IPS-NIHi7 (cell line): ENCODE data around the gene XDH.

Source experiments
- DNase-seq: peaks from one replicate; pipeline ENCODE4 v3.0.0; 2012; ENCODE audit warnings: mixed read lengths; ENCODE audit errors: extremely low spot score

Gene XDH

GRCh38 chr2:31331156-31331555, 83.4 kb downstream of the XDH start:
- DNase-seq, result no peak

GRCh38 chr2:31329081-31329625, 85.4 kb downstream of the XDH start:
- no peak for DNase-seq

DNA sequence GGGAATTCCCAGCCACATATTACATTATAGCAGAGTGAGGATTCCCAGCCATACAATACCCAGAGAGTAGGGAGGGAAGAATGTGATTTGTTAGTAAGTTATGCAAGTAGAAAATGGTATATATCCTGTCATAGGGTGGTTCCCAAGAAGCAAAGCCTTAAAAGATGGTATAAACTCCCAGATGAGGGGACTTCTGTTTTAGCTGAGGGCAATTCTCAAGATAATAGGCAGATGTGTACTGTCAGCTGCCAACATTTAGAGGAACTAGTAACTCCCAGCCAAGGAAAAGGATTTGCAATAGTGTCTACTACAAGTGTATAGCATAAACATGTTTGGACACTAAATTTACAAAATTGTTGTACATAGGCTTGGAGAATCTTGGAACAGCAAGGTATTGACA, 86.5 kb downstream of the XDH start:
- no peak for DNase-seq

DNA sequence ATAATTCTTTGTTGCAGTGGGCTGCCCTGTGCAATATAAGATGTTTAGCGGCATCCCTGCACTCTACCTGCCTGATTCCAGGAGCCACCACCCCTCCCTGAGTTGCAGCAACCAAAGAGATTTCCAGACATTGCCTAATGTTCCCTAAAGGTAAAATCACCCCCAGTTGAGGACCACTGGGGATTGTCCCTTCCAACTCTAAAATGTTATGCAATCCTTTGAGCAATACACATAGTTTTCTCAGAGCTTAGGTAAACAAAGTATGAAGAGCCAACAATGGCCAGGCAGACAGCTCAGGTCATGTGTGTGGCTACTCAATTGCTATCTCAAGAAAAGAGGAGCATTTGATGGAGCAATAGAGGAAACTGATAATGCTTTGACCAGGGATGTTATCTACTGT, 87.0 kb downstream of the XDH start:
- no peak for DNase-seq

DNA sequence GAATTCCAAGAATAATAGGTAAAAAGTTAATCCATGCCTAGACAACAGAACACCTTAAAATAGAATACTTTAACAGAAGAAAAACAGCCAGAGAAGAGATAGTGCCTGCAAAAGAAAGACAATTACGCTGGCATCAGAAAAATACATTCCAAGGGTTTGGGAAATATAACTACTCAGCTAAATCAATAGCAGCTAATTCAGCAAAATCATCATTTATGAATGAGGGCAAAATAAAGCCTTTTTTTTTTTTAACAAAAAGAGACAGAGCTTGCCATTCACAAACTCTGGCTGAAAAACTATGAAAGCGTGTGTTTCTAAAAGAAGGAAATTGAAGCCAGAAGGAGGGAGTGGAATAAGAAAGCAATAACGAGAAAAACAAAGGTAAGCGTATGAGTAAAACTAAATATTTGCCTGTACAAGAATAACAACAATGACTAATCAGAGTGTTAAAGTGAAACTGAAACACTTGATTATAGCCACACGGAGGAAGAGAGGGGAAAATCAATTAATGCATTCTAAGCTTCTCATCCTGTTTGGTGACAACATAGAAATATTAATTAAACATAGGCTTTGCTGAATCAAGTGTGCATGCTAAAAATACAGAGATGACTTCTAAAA, 90.4 kb downstream of the XDH start:
- no peak for DNase-seq

- no peak for DNase-seq
Measured at GRCh38 chr2:31322371-31322770, 92.2 kb downstream of the XDH start.

- no peak for DNase-seq
Measured at GRCh38 chr2:31319406-31320175, 95.0 kb downstream of the XDH start.

- DNase-seq, result no peak
Measured at GRCh38 chr2:31318361-31319336, 95.9 kb downstream of the XDH start.

DNA sequence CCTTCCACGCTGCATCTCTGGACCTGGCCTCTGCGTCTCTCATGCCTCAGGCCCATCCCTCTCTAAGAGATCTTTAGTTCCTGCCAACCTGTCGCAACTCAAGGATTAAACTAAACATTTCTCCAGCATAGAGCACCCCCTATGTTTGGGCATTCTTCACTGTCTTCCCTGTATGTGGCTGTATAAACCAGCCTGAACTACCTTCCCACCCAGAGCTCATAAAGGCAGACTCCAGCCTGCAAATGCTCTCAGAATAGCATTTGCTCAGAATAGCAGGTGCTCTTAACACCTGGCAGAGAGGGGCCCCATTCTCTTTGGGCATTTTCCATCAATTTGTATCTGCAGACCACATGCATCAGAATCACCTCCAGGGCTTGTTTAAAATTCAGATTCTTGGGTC, 97.1 kb downstream of the XDH start:
- DNase-seq, result no peak

DNA sequence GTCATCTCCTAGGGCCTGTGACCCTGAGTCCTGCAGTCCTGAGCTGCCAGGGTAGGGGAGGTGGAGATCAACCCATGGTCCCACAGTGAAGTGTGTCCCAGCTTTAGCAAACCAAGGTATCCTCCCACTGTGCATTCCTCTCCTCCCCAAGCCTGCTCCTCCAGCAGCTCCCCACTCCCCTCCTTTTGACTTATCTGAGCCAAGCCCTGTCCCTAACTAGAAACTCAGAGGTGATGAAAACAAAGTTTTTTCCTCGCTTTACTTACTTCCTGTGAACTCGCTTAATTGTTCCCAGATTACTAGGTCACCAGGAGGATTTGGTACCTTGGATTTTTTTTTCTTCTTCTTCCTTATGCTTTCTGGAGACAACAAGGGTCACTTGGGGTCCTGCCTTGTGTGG, 99.8 kb downstream of the XDH start:
- DNase-seq, result no peak

GRCh38 chr2:31312898-31313297, 101.6 kb downstream of the XDH start:
- no peak for DNase-seq

- DNase-seq, result no peak
Measured at GRCh38 chr2:31304816-31305215, 109.7 kb downstream of the XDH start.

DNA sequence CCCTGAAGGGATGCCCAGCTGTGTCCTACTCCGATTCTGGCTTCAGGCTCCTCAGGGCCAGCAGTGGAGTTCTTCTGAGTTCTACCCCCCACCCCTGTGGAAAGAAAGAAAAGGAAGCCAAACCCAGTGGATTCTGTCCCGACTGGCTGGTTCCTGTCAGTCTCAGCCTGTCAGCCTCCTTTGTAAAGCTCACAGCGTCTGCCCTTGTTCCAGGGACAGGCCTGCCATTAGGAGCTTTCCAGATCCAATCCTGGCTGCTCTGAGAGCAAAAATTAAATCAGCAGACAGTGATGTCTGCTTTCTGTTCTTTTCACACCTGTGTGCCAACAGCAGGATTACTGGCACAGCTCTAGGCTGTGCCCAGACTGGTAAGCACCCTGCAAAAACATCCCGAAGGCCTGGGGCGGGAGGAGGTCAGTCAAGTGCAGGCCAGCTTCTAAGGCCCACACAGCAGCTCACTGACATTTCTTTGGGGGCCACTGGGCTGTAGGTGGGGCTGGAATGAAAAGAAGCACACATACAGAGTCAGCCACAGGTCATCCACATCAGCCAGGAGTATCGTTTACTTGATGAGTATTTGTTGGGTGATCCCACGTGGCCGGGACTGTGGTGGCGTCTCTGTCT, 111.5 kb downstream of the XDH start:
- no peak for DNase-seq

DNA sequence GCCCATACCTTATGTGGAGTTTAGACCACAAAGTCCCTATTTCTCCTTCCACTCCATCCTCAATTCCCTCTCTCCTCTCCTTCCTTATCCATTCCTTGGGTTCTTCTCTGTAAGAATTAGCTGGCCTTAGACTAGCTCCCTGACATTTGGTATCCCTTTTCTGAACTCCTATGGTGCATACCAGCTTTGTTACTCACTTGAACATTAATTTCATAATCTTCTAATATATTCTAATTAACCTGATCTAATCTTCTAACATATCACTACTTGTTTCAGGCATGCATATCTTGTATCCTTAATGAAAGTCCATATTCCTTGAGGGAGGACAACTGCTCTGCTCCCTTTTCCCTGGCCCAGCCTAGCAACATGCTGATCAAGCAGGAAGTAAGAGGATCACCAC, 114.2 kb downstream of the XDH start:
- no peak for DNase-seq

- DNase-seq, result no peak
Measured at GRCh38 chr2:31299547-31299946, 115.0 kb downstream of the XDH start.

DNA sequence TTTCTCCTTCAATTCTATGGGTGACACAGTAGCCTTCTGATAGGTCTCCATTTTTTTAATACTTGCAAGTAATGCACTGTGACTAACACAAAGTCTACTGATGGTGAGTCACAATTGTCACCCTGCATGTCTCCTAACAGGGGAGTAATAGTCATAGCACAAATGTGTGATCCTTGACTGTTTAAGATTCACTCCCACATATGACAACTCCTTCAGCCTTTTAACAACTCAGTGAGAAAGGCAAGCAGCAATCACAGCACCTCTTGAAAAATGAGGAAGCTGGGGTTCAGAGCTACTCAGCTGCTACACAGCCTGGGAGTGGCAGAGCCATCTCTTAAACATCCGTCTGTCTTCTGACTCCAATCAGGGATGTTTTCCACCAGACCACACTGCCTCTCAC, 116.8 kb downstream of the XDH start:
- no peak for DNase-seq

DNA sequence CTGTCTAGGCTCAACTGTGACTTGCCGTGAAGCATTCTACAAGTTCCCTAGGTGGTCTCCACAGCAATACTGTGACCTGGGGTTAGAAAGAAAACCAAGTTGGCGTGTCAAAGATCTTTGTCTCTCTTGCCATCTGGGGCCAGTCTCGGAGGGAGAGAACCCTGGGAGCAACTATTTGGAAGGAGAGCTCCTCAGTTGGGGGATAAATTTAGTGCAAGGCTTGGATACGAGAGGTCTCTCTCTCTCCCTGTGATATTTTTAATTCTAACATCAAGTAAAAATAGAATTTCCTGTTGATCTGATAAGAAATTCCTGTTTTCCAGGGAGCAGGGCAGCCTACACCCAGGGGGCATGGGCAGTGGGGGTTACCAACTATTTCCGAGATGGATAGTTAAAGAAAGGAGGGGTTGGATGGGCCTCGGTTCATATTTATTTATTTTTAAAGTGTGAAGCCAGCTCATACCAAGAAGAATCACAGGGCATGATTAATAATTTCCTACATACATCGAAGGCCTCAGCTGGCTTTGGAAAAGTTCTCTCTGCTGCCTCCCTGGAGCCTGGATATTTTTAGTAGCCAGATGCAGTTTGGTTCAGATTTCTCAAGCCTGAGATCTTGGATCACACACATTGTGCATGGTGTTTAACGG, 117.8 kb downstream of the XDH start:
- DNase-seq, result no peak

DNA sequence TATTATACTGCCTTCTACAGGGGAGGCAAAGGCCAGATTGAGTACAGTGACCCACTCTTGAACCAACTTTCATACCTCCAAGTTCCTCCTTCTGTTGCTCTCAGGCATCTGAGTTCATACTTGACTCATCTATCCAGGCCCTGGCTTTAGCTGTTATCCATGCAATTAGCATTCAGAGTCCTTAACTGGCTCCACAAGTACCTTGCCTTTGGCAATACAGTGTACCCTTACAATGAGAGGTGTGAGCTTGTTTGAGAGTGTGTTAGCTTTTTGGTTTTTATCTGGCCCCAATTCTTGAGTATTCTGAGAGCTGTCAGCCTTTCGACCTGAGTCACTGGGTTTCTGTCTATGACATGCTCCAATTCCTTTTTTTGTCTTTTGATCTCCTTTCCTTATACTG, 120.3 kb downstream of the XDH start:
- no peak for DNase-seq

DNA sequence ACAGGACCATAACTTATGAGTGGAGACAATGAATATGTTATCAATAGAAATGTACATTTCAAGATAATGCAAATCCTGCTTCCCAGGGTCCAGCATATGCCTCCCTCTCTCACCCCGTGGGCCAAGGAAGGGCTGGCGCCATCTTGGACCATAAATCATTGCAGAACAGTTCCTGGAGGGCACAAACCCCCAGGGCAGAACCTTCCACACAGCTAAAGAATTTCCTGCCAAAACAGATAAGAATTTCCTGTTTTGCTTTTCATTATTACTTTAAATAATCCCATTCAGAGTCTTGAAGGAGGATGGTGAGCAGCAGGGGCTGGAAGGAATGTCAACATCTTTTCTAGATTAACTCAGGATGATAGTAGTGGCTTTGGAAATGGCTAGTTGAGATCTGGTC, 126.9 kb downstream of the XDH start:
- DNase-seq, result no peak

DNA sequence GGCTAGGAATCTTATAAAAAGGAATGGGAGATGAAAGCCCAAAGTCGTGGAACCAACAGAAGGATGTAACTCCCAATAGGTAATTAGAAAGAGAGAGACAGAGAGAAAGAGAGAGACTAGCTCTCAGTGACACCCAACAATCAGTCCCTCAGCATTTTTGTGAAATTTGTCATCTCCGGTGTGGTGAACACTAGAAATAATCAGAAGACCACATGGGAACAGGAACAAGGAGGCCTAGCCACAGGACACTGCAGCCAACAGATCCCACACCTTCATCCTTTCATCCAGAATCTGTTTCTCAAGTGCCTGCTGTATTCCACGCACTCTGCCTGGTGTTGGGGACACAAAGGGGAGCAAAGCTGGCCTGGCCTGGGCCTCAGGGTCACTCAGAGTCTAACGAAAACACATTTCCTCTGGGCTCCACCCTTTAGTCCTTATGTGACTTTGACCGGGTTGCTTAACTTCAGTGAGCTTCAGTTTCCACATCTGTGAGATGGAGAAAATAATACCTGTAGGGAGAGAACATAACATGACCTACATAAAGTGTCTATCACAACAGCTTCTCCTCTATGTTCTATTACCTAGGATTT, 127.5 kb downstream of the XDH start:
- no peak for DNase-seq

- no peak for DNase-seq
Measured at GRCh38 chr2:31286230-31286629, 128.3 kb downstream of the XDH start.
